GM10847 (cell line): Measurements from ENCODE around the gene FEZF2.

Experiments
- POLR2A ChIP-seq: IDR thresholded peaks from 2 replicates; pipeline ENCODE4 v1.6.1; 2011; ENCODE audit not compliant: insufficient read length; ENCODE audit errors: extremely low read depth

The FEZF2 gene

DNA sequence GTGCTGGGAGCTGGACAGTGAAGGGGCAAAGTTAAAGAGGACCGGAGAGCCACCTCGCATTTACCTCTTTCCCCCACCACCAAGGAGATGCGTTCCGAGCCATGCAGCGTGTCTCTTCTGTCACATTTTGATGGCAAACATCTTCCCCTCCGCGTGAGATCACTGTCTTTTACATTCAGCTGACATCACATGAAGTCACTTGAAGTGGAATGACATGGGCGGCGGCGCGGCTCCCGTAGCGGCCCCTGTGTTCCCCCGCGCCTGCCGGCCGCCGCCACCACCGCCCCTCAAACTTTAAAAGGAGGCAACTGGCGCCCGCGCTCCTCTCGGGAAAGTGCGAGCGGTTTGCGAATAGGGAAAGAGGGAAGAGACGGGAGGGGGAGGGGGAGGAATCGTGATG lies at the start of gene FEZF2:
Gene FEZF2, minus strand, starts transcription at position 336 of the 400 bp plus-strand sequence. CDS start 682 bp downstream, outside the sequence.
- no peak for TF ChIP-seq POLR2A

DNA sequence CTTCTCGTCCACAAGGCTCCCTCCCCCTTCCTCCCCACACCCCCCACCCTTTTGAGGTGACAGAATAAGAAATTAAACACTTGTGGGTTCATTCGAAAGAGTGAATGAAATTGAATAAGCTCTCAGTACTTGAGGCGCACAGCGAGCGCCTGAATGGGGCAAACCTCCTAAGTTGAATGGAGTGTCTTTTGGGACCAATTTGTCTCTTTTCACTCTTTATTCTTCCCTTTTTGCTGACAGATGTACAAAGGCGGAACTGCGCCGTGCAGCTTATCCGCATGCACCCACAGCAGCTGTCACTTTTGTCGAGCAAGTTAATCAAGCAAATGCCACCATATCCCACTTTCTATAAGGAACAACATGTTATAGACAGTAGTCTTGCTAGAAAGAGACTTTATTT lies 47.9 kb upstream of the FEZF2 start:
- no peak for TF ChIP-seq POLR2A

DNA sequence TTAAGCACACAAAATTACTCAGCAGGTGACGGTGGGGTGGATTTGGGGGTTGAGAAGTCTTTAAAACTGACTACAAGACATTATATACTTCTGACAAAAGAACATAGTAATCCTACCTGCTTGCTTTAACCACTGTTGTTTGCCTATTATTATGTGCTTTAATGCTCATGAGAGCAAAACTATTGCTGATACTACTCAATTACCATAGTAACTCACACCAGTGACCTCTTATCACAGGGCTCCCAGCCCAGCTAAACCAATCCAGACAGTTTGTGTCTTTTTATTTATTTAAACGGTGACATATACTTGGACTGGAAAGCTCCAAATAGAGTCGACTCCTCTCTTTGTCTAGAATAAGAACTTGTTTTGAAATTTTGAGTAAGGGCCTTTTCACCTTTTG lies 42.8 kb upstream of the FEZF2 start:
- no peak for TF ChIP-seq POLR2A

DNA sequence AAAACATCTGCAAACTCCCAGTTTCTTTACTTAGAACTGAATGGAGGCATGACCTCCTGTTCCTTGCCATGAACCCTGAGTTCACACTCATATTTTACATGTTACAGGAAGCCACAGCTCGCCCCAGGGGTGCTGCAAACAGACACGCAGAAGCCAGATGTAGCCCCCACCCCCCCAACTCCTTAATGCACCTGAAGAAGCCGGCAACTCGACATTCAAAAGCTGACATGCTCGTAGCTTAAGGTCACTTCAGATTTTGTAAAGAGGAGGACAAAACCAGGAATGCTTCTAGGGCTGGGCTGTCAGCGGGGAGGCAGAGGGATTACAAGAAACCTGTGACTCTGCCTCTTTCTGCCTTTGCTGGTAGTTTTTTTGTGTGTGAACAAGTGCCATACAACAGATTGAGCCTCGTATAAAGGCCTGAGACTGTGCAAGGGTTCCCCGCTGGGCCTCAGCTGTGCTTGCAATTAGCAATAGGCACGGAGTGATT lies 42.0 kb upstream of the FEZF2 start:
- TF ChIP-seq POLR2A: no peak

DNA sequence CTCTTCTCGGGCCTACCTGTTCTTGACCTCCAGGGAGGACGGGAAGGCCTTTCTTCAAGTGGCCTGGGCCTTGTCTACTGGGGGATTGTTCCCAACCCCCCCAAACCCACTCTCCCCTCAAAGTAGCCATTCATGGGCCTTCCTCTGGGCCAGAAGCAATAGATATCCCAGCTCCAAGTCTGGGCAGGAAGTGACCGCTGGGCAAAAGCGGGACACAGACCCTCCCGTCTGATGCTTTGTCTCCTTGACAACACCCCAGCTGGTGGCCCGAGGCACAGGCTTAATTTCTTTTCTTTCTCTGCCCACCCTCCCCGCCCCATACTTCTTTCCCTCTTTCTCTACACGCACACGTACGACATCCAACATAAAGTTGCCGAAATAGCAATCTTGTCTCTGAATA lies 41.4 kb upstream of the FEZF2 start:
- no peak for TF ChIP-seq POLR2A

DNA sequence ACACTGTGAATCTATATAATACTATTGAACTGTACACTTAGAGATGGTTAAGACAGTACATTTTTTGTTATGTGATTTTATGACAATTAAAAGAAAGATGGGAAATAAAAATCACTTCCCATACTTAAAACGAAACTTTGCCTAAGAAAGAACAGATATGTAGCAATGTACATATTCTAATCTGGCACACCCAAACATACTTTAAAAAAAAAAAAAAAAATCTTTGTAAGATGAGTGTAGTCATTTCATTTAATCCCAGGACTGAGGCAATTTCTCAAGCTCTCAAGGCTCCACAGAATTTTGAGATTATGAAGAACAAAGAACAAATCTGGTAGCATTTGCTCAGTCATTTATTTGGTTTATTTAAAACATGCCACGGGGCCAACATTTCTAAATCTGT lies 40.3 kb upstream of the FEZF2 start:
- TF ChIP-seq POLR2A: no peak

DNA sequence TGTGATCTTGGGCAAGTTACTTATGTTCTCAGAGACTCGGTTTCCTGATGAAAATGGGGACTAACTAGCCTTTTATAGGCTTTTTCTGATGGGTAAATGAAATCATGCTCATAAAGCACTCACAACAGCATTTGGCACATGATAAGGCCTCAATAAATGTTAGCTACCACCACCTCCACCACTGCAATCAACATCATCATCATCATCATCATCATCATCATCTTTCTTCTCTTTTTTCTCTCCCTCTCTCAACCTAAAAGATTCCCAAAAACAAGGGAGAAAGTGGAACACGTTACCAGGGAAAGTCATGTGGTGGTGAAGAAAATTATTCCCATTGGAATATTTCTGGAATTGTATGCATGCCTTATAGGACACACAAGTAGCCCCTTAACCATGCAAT lies 33.6 kb upstream of the FEZF2 start:
- TF ChIP-seq POLR2A: no peak

DNA sequence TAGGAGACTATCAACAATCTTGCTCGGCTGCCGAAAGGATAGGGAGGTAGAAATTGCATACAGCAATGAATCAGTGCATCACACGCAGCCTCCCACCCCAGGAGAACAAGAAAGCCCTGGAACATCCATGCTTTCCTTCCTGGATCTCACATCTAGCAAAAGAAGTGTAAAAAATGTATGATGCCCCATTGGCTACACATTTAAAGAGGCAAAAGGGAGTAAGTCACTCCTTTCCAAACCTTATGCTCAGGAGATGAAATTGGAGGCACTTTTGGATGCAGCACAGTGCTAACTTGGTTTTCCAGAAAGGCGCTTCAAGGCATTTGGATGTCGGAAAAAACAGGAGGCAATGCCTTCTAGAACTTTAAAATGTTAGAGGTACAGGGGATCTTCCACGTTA lies 32.2 kb upstream of the FEZF2 start:
- TF ChIP-seq POLR2A: no peak

DNA sequence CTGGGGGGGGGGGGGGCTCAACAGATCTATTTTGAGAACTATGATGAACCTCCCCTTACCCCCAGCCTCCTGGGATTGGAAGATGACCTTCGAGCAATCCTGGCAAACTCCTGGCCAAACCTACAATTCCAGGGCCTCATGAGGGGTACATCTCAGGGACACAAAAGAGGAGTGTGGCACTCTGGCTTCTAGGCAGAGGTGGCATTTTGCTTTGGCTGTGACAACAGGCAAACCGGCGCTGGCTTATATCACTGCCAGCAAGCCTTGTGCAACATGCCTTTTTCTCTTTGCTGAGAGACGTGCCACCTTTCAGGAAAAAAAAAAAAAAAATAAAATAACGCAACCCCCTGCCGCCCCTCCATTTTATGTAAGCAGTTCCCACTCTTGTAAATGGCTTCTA lies 31.8 kb upstream of the FEZF2 start:
- no peak for TF ChIP-seq POLR2A

DNA sequence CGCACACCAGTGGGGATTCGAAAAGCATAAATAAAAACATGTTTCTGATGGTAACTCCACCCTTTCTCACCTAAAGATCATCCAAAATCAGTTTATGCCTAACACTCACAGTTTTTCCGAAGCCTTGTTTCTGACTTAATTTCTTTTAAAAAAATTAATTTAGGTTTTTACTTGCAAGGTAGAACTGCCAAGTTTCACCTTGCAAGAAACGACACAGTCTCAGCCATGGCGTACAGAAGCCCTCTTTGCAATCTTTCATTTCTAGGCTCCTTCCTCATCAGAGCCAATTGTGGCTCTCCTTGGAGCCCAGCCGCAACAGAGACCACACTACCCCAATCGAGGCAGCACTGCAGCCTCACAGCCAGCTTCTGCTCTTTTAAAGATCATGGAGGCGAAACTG lies 31.0 kb upstream of the FEZF2 start:
- no peak for TF ChIP-seq POLR2A

DNA sequence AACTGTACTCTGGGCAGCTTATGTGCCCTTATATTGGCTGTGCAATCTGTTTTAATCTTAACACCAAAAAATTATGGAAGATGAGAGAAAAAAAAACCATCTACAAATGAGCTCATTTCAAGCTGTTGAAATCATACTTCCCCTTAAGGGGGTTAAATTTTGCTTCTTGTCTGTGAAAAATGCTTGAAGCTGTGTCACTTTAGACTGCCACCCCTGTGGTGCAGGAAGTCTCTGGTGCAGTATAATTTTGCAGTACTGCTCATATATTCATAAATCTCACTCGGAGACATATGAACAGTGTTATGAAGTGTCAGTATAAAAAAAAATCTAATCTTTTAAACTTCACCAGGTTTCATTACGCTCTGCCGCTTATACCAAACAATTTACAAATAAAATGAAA lies 30.4 kb upstream of the FEZF2 start:
- TF ChIP-seq POLR2A: no peak

DNA sequence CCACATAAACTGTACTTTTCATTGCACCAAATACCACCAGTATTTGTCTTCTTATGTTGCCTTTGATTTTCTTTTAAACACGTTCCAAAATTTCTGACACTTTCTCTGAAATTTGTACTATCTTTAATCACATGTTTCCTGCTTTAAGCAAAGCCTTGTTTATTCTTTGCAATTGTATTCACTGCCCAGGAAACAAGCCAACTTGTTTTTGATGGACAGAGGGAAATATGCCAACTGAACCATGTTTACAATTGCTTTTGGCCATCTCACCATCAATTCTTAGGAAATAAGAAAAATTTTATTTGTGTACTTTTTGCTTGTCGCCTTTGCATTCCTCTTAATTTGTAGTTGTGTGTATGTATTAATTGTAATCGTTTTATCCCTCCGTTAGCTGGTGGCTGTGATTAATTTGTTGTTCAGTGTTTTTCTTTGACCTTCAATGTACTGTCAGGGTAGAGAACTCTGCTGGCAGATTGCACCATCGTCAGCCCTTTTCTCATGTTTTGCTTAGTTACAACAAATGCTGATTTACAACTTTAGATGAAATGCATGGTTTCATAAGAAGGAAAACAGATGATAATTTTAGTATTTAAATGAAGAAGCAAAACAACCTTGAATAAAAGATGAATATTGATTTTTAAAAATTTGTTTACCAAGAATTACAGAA lies 19.4 kb upstream of the FEZF2 start:
- no peak for TF ChIP-seq POLR2A

DNA sequence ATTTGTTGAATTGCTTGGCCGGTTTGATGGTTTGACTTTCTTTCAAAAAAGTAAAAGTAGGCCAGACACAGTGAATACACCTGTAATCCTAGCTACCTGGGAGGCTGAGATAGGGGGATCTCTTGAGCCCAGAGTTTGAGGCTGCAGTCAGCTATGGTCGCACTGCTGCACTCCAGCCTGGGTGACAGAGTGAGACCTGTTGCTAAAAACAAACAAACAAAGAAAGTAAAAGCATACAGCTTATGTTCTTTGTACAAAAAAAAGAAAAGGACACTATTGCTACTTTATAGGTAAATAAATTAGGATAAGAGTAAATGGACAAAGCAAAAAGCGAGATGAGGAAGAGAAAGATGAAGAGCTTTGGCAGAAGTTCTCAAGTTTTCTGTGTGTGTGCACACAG lies 13.9 kb upstream of the FEZF2 start:
- TF ChIP-seq POLR2A: no peak

DNA sequence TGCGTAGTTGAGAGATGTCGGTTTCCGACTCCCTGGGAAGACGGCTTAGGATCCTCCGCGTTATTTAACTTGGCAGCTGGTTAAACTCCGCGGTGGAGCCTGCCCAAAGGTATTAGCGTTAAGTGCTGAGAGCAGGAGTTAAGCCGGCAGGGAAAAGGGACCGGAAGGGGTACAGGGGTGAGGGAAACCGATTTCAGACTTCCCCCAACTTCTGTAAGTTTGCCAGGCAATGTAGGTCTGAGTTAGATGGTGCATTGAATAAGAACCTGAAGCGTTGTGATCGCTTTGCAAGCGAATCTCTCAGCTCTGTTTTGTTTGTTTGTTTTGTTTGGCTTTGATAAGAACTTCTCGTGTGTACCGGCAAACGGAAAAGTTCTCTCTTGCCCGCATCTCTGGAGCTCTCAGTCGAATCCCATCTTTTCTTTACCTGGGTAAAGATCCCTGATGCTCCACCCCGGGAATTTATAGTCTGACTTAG lies 6.0 kb upstream of the FEZF2 start:
- no peak for TF ChIP-seq POLR2A

DNA sequence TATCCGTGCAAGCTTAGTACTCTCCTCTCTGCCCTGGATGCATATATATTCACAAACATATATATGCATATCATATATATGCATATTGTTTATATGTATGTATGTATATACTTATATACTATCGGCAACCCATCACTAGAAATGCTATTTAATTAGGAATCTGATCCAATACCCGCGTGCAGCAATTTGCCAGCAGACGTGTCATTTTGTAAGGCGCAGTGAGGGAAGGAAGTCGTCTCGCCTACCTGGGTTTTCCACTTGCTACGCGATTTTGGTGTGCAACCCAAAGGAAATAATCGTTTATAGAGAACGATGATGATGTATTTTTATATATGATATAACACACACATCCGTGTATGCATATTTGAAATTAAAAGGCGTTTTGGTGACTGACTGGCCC lies 5.6 kb upstream of the FEZF2 start:
- TF ChIP-seq POLR2A: no peak

DNA sequence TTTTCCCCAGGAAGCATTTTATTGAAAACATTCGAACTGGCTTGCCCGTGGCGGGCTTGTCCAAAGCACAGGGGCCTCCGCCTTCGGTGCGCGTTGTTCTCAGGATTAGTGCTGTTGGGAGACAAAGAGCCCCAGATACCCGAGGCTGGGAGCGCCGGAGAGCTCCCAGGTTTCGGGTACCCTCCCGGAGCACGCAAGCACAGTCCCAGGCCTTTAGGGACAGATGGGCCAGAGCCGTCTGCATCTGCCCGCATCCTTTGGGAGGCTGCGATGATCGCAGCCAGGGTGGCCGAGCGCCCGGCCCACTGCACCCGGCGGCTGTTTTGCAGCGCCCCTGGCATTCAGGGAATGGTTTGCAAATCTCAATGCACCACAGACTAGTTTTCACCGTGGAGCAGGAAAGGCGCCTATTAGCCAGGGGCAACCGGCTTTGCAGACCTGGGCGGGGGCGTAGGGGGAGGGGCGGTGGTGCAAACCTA lies 5.0 kb upstream of the FEZF2 start:
- no peak for TF ChIP-seq POLR2A
